Stimulated activated CD4-positive, alpha-beta T cell treated with anti-CD3 and anti-CD28 coated beads, Interleukin-15, amount 100 ng/mL, for 1 hour (primary cell): Measurements from ENCODE around the gene GPRC5B.

Source experiments
- DNase-seq, 2 donors: peaks; one replicate each; pipeline ENCODE4 v3.0.0-alpha.2; 2020; ENCODE audit warnings: low read depth in 1 of 2, low spot score in 1 of 2

GPRC5B gene

DNA sequence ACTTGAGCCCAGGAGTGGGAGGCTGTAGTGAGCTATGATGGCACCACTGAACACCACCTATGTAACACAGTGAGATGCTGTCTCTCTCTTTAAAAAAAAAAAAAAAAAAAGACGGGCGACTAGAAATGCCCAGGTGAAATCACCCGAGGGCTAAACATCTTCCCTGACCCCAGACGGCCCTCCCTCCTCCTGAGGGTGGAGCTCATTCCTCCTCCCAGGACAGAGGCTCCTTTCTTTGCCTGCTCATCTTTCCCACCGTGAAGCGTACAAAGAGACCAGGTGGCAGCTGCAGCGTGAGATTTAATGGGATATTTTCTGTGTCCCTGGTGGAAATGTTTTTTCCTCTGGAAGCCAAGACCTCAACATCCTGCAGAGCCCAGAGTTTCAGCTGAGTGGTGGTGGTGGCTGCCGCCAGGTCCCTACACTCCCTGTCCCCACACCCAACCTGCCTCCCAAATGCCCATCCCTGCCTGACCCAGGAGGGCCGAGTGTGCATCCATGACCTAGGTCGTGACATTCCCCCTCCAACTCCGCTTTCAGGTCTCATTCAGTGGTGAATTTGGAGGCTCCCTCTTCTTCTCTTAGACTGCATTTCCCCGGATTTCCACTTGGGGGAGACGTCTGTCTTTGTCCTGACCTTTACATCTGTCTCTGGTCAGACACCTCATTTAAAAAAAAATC is 14.4 kb upstream of the GPRC5B start:
- no peak for DNase-seq

DNA sequence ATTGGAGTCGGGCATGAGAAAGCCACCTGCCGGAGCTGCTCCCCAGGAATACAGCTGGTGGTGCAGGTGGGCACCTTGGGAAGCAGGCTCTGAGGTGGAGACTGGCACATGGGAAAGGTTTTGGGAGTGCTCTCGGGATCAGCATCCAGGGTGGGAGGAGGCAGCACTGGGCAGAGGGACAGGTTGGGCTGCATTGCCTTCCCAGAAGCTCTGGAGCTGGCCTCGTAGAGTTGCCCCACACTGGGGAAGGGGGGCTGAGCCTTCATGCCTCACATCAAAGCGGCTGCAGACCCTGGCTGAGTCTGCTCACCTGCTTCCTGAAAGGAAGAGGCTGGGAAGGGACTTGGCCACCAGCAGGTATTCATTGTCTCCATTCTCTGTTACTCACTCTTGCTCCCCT is 13.5 kb upstream of the GPRC5B start:
- DNase-seq = no peak

DNA sequence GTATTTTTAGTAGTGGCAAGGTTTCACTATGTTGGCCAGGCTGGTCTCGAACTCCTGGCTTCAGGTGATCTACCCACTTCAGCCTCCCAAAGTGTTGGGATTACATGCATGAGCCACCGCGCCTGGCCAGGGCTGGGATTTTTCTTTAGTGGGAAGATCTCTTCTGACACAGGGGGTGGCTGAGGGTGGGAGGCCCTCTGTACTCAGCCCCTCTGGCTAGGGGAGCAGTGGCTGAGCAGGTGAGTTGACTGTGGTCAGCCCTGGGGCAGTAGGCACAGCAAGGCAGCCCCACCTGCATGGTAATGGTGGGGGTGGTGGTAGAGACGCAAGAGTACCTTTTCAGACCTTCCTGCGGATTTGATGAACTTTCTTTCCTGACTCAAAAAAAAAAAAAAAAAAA is 12.3 kb upstream of the GPRC5B start:
- DNase-seq = no peak

DNA sequence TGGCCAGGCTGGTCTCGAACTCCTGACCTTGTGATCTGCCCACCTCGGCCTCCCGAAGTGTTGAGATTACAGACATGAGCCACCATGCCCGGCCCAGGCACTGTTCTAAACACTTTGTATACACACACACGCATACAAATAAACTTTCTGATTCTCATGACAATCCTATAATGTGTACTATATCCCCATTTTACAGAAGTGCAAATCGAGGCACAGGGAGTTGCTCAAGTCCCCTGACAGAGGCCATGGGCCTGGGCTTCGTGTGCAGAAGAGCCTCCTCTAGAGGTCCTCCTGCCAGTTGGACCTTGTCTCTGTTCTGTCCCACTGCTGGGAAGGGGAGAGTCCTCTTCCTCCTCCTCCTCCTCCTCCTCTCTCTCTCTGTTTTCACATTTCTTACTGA is 9.9 kb upstream of the GPRC5B start:
- DNase-seq = no peak

DNA sequence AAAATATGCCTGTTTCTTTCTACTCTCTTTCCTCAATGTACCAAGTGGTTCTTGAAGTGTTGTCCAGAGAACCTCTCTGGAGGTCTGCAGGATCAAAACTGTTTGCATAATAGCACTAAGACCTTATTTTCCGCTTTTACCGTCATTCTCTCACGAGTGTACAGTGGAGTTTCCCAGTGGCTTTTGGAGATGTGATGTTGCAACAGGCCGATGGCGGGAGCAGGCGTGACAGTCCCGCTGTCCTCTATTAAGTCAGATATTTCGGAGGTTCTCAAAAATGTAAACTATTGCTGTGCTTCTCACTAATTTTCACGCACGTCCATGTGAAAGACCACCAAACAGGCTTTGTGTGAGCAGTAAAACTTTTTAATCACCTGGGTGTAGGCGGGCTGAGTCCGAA is 8.3 kb upstream of the GPRC5B start:
- DNase-seq = no peak

DNA sequence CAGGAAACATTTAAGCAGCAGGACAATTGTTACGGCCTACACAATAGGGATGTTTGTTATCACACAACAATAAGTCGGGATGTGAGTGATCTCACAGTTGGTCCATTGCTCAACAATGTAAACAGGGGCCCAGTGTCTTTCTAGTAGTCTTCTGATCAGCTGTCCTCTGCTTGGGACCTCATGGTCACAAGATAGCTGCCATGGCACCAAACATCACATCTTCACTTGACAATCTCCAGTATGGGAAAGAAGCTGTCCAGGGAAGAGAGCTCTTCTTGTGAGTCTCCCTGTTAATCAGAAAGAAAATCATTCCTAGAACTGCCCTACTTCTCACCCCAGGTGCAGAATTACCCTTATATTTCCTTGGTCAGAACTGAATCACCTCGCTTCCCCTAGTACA is 6.3 kb upstream of the GPRC5B start:
- DNase-seq = no peak

DNA sequence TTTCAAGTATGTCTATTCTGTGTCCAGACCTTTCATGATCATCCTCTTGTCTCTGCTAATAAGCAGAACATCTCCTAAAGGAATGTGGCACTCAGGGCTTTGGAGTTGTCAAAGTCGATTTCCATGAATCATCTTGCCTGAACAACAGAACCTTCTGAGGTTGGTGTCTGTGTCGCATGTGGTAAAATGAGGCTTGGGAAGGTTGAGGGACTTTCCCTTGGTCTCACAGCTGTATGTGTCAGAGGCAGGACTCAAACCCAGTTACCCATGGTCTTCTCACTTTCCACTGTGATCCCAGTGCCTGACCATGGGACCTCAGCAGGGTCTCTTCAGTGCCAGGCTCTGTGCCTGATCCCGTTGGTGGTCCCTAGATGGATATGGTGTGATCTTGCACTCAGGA is 4.2 kb upstream of the GPRC5B start:
- DNase-seq = no peak

DNA sequence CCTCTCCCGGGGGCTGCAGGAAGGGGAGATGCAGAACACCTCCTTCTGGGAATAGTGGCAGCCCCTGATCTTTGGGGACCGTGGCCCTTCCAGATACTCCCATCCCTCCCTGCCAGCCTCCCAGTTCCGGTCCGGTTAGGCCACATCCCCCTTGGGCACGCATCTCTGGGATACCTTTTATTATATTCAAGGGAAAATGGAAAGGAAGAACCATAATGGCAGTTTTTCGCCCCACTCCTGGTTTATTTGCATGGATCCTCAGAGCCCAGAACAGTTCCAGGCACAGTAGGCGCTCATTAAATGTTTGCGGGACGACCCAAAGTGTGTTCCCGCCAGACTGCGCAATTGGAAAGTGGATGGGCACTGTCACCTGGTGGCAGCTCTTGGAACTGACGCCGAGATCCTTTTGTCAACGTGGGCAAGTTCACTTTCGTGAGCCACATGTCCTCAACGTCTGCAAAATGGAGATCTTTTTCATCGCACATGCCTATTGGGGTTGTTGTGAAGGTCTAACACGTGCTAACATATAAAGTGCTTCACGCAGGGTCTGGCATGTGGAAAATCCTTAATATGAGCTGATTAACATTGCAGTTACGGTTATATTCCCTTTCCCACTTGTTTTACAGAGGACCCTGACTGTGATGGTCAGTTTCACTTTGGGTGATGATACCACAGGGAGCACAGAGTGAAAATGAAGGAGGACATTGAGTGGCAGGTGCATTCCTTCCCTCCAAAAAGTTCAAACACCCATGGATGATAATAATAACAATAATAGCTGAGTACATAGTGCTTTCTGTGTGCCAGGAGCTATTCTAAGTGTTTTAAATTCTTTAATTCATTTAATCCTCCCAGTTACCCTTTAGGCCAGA is 1.7 kb upstream of the GPRC5B start:
- peak; percentile 54 to 75 for DNase-seq

DNA sequence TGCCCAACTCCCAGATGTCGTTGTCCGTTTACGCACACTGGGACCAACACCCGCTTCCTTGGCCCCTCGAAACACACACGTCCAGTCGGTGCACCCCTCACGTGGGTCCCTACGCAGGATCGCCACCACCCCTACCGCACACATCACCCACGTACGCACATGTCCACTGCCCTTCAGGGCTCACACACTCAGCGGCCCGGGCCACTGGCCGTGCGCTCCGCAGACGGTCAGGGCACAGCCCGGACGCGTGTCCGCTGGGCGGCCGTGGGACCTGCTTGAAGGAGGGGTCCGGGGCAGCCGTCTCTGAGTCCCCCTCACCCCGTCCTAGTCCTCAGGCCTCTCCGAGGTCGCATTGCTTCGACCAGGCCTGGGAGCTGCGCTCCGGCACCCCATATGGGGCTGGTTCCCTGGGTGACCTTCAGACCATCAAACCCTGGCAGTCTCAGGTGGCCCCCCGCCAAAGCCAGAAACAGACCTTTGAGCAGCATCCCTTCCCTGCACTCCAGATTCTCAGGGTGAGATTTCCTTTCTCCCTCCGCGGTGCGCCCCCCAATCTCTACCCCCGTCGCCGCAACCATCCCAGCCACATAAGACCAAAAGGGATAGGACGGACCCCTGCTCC is 914 bp upstream of the GPRC5B start:
- DNase-seq = no peak

DNA sequence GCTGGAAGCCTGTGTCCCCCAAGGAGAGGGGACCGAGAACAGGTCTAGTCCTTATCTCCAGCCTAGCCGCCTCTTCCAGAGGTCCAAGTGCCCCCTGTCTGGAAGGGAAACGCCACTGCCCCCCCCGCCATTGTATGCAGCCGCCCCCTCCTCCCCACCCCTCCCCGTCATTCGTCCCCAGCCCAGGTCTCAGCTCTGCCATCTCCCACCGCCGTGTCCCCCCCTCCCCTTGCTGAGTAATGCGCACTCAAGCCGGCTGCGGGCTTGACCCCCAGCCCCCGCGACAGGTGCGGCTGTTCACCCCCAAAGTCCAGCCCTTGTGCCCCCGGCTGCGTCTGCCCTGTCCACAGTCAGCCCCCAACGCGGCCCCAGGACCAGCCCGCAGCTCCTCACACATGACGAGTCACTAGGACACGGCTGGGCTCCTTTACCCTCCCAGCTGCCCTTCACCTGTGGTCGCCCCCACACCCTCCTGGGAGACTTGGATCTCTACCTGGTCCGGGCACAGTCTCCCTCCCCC is 622 bp downstream of the GPRC5B start:
- no peak for DNase-seq

DNA sequence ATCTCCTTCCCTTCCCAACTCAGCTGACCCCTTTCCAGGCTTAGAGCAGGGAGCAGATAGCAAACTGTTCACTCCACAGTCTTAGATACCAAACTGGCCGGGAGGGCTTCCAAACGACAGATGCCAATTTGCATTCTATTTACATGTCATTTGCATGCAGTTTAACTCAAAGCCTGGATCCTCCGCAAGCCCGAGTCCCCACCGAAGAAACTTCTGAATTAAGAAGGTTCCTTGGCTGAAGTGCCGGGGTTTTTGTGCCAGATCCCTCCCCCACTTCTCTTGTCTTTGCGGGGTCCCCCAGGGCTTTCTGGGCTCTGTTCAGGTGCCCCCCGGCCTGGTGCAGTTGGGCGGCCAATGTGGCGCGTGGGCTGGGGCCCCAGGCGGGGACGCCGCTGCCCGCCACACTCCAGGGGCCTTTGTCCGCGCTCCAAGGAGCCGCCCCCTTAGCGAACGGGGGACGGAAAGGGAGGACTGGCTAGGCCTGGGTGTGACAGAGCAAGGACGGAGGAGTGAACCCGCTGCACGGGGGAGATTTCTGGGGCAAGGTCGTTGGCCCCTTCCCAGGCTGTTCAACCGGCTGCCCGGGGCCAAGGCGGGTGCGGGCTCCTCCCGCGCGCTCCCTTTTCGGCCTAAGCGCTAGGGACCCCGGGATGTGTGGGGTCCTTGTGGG is 1.2 kb downstream of the GPRC5B start:
- no peak for DNase-seq

DNA sequence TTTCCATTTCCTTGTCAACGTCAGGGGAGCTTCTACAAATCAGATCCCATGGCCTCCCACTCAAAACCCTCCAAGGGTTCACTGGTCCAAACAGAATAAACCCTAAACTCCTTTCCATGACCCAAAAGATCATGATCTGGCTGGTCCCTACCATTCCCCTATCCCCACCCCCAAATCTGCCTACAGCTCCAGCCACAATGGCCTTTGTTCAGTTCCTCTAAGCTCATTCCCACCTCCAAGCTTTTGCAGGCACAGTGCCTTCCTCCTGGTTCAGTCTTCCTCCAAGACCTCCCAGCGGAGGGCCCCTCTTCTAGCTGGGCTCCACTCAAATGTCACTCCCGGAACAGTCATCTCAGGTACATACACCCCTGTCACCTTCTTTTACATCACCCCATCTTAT is 2.0 kb downstream of the GPRC5B start:
- no peak for DNase-seq

DNA sequence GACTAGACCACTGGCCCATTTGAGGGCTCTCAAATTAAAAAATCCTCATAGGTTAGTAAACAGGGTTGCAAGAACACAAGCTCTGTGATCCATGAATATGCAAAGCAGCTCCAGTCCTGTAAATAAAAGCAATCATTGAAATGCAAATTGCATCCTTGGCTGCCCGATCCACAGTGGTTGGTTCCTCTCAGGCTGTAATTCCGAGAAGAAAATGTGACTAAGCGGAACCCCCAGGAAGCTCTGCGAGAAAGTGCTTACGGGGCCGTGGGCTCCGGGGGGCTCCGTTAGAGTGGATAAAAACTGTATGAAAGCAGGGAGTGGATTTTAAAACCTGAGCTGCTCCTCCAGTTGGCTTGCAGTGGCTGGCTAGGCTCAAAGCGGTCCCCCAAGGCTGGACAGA is 2.5 kb downstream of the GPRC5B start:
- no peak for DNase-seq

DNA sequence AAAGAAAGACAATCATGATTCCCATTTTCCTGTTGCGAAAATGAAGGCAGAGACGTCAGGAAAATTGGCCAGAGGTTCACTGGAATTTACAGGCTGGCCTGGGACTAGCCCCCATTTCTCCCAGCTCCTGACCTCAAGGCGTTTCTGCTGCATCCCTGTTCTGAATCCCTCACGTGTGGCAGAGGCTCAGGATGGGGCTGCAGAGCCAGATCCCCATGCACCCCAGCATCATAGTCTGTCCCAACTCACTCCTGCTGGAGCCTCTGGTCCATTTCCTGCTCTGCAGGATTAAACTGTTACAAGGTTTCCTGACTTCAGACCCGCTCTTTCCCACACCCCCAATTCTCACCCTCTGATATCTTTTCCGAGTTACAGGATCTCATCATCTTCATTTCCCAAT is 2.9 kb downstream of the GPRC5B start:
- DNase-seq = no peak

DNA sequence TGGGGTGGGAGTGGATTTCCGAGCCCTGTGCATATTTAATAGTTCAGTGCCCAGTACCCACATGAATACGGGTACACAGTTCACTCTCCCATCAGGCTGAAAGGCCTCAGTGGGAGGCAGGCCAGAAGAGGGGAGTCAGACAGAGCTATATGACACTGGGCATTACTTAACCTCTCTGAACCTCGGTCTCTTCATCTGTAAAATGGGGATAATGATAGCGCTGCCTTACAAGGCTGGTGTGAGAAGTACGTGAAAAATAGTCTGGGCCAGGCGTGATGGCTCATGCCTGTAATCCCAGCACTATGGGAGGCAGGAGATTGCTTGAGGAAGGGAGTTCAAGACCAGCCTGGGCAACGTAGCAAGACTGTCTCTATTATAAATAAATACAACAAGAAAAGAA is 3.6 kb downstream of the GPRC5B start:
- DNase-seq = no peak

DNA sequence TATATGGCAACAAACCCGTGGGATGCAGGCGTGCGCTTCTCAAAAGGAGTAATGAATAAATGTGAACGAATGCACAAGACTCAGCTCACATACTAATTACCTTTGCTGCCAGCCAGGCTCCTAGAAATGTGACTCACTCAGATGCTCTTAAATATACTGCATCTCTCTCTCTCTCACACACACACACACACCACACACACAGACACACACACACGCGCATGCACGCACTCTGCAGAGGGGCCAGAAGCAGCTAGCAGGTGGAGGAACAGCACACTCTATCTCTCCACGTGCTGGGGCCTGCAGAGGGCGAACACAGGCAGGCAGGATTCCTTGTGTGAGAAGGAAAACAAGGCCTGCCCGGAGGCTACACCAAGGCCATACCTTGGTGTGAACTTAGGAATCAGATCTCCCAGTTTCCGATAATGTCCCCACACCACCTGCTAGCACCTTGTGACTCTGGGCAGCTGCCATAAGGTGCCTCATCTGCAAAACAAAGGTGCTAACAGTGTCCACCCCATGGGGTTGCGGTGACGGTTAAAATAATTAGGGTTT is 5.3 kb downstream of the GPRC5B start:
- DNase-seq = no peak

DNA sequence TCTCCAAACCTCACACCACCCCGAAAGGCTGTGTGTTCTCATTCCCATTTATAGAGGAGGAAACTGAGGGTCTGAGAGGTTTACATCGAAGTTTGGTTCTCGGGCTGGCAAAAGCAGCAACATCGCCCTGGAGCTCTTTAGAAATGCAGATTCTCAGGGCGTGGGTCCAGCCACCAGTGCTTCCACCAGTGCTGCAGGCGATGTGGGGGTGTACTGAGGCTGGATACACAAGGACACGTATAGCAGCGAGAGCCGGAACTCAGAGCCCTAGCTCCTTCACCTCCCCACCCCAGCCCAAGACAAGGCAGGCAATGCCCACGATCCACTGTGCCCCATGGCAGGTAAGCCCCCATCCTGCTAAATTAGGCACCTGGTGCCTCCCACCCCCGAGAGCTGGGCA is 5.9 kb downstream of the GPRC5B start:
- DNase-seq = no peak

DNA sequence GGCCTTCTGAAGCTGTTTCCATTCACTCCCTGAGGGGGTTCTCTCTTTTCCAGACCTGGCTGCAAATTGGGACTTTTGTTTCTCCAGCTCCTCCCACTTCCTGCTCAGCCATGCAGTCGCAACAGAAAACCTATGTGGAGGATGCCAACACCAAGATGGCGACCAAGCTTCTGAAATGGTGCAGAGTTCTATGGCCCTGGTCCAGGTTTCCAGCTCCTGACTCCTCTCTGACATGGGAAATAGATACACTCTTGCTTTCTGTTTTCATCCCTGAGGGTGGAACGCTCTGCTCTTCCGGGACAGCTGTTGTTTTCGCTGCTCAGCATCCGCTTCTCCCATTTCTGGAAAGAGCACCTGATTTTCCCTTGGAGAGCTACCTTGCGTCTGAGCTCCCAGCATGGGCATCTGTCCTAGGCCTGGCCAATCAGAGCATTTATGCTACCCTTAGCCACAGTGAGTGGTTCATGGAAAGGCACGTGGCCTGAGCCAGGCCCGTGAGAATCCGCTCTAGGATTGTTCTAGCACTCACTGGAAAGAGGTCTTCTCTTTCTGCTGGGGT is 8.1 kb downstream of the GPRC5B start:
- no peak for DNase-seq

DNA sequence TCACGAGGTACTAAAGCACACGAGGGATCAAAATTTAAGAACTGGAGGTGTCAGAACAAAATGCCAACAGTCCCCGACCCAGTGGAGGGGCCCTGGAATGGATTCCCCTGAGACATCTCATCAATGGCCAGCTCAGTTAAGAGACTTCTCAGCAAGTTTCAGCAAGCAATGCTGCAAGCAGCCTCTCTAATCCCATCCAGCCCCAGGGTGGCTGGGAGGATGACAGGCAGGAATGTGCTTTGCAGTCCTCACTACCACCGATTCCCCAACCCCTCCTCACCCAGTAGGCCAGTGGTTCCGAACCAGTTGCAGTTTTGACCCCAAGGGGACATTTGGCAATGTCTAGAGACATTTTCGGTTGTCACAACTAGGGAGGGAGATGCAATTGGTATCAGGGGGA is 8.7 kb downstream of the GPRC5B start:
- no peak for DNase-seq

DNA sequence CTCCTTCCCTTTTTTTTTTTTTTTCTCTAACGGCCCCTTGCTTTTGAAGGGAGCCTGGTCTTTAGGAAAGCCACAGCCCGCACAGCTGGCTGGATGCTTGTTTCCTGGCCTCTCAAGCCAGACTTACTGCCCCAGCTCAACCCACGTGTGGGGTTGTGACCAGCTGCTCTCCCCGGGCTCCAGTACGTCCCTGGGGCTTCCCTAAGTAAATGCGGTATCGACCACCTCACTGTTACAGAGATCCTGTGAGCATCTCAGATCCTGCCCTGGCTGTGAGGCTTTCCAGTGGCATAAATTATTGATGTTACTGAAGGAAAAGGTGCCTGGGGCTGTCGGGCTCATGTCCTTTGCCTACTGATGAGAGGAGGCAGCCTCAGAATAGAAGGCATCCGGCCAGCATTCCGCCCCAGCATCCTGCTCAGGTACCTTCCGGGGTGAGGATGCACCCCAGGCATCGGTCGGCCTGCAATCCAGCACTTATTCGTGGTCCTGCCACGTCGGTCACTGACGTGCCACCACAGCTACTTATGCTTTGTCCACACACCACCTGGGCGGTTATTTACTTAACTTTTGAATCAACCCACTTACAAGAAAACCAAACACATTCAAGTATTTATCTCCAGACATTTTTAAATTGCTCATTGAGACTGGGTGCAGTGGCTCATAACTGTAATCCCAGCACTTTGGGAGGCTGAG is 9.6 kb downstream of the GPRC5B start:
- no peak for DNase-seq
